ENCODE data around the gene HGFAC.
"Not testable (repeated sequence)": the region's sequence is repeated elsewhere in the genome, so short reads cannot be mapped to it uniquely, and the experiment has no call there.

The HGFAC gene

DNA sequence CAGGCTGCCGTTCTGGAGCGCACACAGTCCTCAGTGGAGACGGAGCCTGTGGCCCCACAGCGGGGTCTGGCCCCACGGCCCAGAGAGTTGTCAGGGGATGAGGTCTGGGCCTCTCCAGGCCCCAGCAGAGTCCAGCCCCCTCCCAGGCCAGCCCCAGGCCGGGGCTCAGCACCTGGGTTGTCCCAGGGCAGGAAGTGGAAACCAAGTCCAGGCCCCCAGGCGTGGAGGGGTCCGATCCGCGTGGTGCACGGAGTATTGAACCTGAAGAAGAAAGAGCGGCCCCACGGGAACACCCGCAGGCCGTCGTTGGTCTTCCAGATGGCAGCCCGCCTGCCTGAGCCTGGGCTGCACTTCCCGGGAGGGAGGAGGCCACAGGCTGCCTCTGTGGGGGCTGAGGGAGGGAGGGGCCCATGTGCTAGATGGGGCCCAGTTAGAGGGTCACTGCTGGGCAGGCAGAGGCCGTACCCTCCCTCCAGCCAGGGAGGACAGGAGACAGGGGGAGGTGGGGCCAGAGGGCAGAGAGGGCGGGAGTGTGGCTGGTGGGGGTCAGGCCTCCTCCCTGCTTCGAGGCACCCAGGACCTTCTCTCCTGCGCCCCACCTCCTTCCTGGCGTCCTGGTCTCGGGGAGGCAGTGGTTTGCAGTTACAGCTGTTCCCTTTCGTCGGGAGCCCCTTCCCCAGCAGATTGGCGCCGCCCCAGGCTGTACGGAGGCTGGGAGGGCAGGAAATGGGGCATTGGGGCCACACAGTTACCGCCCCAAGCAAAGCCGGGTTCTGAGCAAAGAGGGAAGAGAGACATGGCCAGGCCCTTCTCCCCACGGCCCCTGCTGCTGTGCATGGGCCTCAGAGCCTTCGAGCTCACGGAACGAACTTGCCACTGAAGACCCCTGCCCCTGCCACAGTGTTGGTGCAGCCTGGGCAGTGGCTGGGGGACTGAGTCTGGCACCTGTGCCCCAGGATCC, 8.1 kb downstream of the HGFAC start:
- Histone ChIP-seq H3K4me2 (peak overlapping the region; percentile 38 to 91 (median 74); a peak in 21 of 22 replicates), H3K27ac (peak overlapping the region in 7 of 11 experiments; percentile 16 to 64 (median 48); a peak in 10 of 22 replicates), H3K4me3 (no peak overlapping the region), H3K9me3 (replicated peaks in 1 of 11) (peaks cover 13 to 18% (median 17%) of the 10 kb centered on the region in 11 experiments), H3K4me1 (peaks cover 14 to 49% (median 38%) of the 10 kb centered on the region in 10 experiments), H3K36me3 (peaks cover 0 to 3% (median 0%) of the 10 kb centered on the region in 11 experiments; a peak in 1 of 22 replicates), H4K20me1 (peaks cover 0 to 33% (median 0%) of the 10 kb centered on the region in 11 experiments; a peak in 4 of 22 replicates), H3K27me3 (peaks cover 0 to 25% (median 0%) of the 10 kb centered on the region in 11 experiments; a peak in 7 of 22 replicates), H3K9ac (peak overlapping the region in 7 of 11 experiments; percentile 9 to 69 (median 57); a peak in 11 of 22 replicates)
- no peak for TF ChIP-seq Cebpa-rat (IDR thresholded peaks at IDR 0.05)

DNA sequence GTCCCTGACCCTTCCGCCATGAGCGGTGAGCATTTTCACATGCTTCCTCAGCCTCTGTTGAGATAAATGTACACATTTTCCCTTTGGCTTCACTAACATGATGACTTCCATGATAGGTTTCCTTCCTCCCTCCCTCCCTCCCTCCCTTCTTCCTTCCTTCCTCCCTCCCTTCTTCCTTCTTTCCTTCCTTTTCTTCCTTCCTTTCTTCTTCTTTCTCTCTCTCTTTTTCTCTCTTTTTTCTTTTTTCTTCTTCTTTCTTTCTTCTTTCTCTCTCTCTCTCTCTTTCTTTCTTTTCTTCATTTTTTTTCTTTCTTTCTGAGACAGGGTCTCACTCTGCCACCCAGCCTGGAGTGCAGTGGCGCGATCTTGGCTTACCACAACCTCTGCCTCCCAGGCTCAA, 8.9 kb downstream of the HGFAC start:
- Histone ChIP-seq H3K4me1 (peaks cover 14 to 49% (median 38%) of the 10 kb centered on the region in 10 experiments), H3K4me2 (peak overlapping the region in 10 of 11 experiments; percentile 45 to 91 (median 74); a peak in 16 of 22 replicates), H3K9ac (no peak overlapping the region; a peak in 1 of 22 replicates), H3K36me3 (peaks cover 0 to 3% (median 0%) of the 10 kb centered on the region in 11 experiments; a peak in 1 of 22 replicates), H3K9me3 (replicated peaks in 1 of 11) (peaks cover 21 to 26% (median 25%) of the 10 kb centered on the region in 11 experiments), H3K4me3 (no peak overlapping the region), H4K20me1 (peaks cover 0 to 27% (median 0%) of the 10 kb centered on the region in 11 experiments; a peak in 3 of 22 replicates), H3K27ac (no peak overlapping the region; a peak in 1 of 22 replicates), H3K27me3 (peaks cover 0 to 25% (median 0%) of the 10 kb centered on the region in 11 experiments; a peak in 7 of 22 replicates)
- no peak for TF ChIP-seq Cebpa-rat (IDR thresholded peaks at IDR 0.05)

DNA sequence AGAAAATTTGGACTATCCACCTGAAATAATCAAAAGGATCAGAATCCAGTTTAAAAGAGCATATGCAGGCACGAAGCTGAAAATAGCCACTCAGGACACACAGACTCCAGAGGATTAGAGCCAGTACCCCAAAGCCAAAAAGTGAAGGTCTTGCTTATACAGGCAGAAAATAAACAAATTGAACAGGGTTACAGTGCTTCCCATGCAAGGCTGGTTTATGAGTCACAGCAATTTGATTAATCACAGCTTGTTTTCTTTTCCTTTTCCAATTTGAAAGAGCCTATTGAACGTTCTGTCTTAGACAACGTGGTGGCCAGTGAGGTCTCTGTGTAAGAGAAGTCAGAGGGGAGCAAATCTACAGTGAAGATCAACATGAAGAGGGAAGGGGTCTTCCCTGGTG, 10.2 kb downstream of the HGFAC start:
- peaks cover 0 to 15% (median 0%) of the 10 kb centered on the region in 11 experiments; a peak in 3 of 22 replicates for H4K20me1 ChIP-seq
- no peak overlapping the region for H3K9ac ChIP-seq
- H3K36me3 ChIP-seq: peaks cover 0 to 3% (median 0%) of the 10 kb centered on the region in 11 experiments; a peak in 1 of 22 replicates
- H3K27me3 ChIP-seq: peaks cover 0 to 25% (median 0%) of the 10 kb centered on the region in 11 experiments; a peak in 7 of 22 replicates
- peaks cover 33 to 39% (median 38%) of the 10 kb centered on the region in 11 experiments for H3K9me3 ChIP-seq (replicated peaks in 1 of 11)
- H3K27ac ChIP-seq: no peak overlapping the region
- no peak overlapping the region for H3K4me2 ChIP-seq
- TF ChIP-seq Cebpa-rat (IDR thresholded peaks at IDR 0.05): no peak
- H3K4me3 ChIP-seq: no peak overlapping the region
- H3K4me1 ChIP-seq: peaks cover 14 to 46% (median 36%) of the 10 kb centered on the region in 10 experiments

DNA sequence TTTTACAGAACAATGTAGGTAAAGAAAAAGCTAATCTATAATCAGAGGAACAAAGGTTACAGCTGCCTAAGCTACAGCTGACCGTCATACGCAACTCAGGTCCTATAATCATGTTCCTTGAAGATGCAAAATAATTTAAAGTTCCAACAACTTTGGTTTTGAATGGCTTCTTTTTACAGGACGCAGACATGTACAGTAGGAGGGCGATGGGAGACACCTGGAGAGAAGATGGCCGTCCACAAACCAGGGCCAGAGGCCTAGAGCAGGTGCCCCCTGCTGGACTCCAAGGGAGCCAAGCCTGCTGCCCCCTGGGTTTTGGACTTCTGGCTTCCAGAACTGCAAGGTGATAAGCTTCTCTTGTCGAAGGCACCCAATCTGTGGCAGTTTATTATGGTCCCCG, 10.6 kb downstream of the HGFAC start:
- Histone ChIP-seq H3K9ac (no peak overlapping the region), H4K20me1 (peaks cover 0 to 14% (median 0%) of the 10 kb centered on the region in 11 experiments; a peak in 3 of 22 replicates), H3K27ac (no peak overlapping the region), H3K9me3 (replicated peaks in 1 of 11) (peaks cover 33 to 43% (median 41%) of the 10 kb centered on the region in 11 experiments), H3K36me3 (peaks cover 0 to 3% (median 0%) of the 10 kb centered on the region in 11 experiments; a peak in 1 of 22 replicates), H3K4me1 (peaks cover 14 to 41% (median 32%) of the 10 kb centered on the region in 10 experiments), H3K27me3 (peaks cover 0 to 25% (median 0%) of the 10 kb centered on the region in 11 experiments; a peak in 7 of 22 replicates), H3K4me3 (no peak overlapping the region), H3K4me2 (no peak overlapping the region)
- TF ChIP-seq Cebpa-rat (IDR thresholded peaks at IDR 0.05): no peak

DNA sequence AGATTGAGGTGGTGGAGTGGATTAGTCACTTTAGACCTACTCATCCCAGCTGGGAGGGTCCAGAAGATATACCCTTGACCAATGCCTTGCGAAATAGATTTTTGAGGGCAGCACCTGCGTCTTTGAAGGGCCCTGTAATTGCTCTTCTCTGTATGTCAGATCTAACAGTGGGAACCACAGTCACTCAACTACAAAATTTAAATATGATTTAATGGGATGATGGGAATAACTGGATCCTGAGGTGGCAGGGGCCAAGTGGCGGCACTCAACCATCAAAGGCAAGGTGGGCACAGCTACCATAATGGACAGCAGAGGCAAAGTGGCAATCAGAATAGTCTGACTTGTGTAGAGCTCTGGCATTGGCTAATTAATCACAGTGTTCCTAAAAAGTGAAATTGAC, 13.8 kb downstream of the HGFAC start:
- H3K36me3 ChIP-seq, H4K20me1 ChIP-seq, H3K4me3 ChIP-seq, H3K4me2 ChIP-seq, H3K27ac ChIP-seq, H3K27me3 ChIP-seq, H3K9ac ChIP-seq: not testable (repeated sequence)
- peaks cover 38 to 73% (median 50%) of the 10 kb centered on the region in 11 experiments for H3K9me3 ChIP-seq (replicated peaks in 1 of 11)
- H3K4me1 ChIP-seq: peaks cover 0 to 13% (median under 1%) of the 10 kb centered on the region in 10 experiments; a peak in 5 of 20 replicates

DNA sequence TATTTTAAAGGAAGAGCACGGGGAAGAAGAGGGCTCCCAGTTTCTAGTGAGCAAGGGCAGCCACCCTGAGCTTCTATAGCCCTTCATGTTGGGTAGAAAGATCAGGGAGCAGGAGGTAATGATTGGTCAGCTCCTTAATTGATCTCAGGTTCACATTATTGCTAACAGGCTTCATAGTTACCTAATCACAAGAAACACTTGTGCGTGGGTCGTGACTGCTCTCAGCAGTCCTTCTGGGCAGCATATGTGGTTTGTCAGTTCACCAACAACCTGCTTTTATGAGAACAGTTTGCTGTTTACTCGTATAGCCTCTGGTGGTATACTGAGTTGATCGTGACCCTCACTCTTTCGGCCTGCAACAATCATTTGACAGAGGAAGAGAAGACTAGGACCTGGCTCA, 16.6 kb downstream of the HGFAC start:
- Histone ChIP-seq H3K4me3 (no peak overlapping the region), H3K9me3 (replicated peaks in 1 of 11) (peaks cover 38 to 75% (median 52%) of the 10 kb centered on the region in 11 experiments), H4K20me1 (peaks cover 0 to 14% (median 0%) of the 10 kb centered on the region in 11 experiments; a peak in 4 of 22 replicates), H3K27me3 (peaks cover 0 to 20% (median 11%) of the 10 kb centered on the region in 11 experiments; a peak in 17 of 22 replicates), H3K4me1 (peaks cover 18 to 29% (median 24%) of the 10 kb centered on the region in 10 experiments), H3K36me3 (peaks cover 0 to 3% (median 0%) of the 10 kb centered on the region in 11 experiments; a peak in 2 of 22 replicates), H3K4me2 (no peak overlapping the region), H3K27ac (no peak overlapping the region), H3K9ac (no peak overlapping the region)
- TF ChIP-seq Cebpa-rat (IDR thresholded peaks at IDR 0.05): no peak

DNA sequence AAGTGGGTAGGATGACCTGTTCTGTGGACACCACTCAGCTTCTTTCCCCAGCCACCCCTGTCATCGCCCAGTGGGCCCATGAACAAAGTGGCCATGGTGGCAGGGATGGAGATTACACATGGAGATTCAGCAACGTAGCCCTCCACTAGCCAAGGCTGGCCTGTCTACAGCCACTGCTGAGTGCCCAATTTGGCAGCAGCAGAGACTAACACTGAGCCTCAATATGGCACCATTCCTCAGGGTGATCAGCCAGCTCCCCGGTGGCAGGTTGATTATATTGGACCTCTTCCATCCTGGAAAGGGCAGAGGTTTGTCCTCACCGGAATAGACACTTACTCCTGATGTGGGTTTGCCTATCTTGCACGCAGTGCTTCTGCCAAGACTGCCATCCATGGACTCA, 17.4 kb downstream of the HGFAC start:
- not testable (repeated sequence) for H3K9ac ChIP-seq, H3K4me2 ChIP-seq, H3K27ac ChIP-seq, H3K4me3 ChIP-seq, H3K36me3 ChIP-seq
- peaks cover 33 to 67% (median 44%) of the 10 kb centered on the region in 11 experiments for H3K9me3 ChIP-seq (replicated peaks in 1 of 11)
- peaks cover 7 to 28% (median 19%) of the 10 kb centered on the region in 11 experiments for H3K27me3 ChIP-seq
- H3K4me1 ChIP-seq: peaks cover 21 to 37% (median 31%) of the 10 kb centered on the region in 10 experiments
- peaks cover 0 to 21% (median 0%) of the 10 kb centered on the region in 11 experiments; a peak in 5 of 22 replicates for H4K20me1 ChIP-seq

DNA sequence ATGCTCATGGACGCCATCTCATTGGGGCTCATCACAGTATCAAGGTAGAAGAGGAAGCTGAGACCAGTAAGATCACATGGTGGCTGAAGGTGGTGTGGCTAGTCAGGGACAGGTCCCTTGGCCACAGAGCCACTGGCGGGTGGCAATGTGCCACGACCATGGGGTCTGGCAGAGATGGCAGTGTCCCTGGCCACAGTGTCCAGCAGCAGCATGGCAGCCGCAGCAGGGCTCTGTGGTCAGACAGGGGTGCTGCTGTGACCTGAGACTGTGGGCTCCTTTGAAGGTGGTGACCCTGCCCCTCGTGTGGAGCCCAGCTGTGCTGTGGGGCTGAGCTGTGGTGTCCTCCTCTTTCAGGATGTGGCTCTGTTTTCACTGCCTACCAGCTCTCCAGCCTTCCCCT, 19.2 kb downstream of the HGFAC start:
- Histone ChIP-seq H3K27ac (peak overlapping the region in 2 of 11 experiments; percentile 34 to 38; a peak in 3 of 22 replicates), H3K27me3 (peaks cover 23 to 45% (median 36%) of the 10 kb centered on the region in 11 experiments), H4K20me1 (peaks cover 0 to 39% (median 0%) of the 10 kb centered on the region in 11 experiments; a peak in 8 of 22 replicates), H3K4me2 (peak overlapping the region in 10 of 11 experiments; percentile 62 to 94 (median 87); a peak in 18 of 22 replicates), H3K36me3 (no peaks in the 10 kb centered on the region; a peak in 2 of 22 replicates), H3K4me1 (peaks cover 21 to 54% (median 48%) of the 10 kb centered on the region in 10 experiments), H3K4me3 (no peak overlapping the region), H3K9ac (0 out of 22 replicates have a peak overlapping the region, but pooled peaks of 2 of the 11 experiments have one; percentile 7 to 35), H3K9me3 (replicated peaks in 1 of 11) (peaks cover 15 to 49% (median 26%) of the 10 kb centered on the region in 11 experiments)
- no peak for TF ChIP-seq Cebpa-rat (IDR thresholded peaks at IDR 0.05)

Measured in BLaER1 treated with 17β-estradiol and CSF1 and Interleukin-3, amounts not matched to agents 10 nM and 100 nM (cell line).